Upper lobe of right lung (tissue), 1 donor: Measurements from ENCODE around the gene CIRBP. TPM values are rescaled to one million over a fixed set of nuclear protein-coding genes. Genes with fewer than 3 reads are reported as not detected.

ENCODE experiments used
- ATAC-seq: fragments of 200-7000 bp; cut with Tn5 transposase; one replicate; pipeline ENCODE4 v1.9.1; 2020; ENCODE audit warnings: mild to moderate bottlenecking, moderate library complexity
- DNase-seq: peaks from one replicate; pipeline ENCODE4 v3.0.0-alpha.2; 2020
- H3K27ac ChIP-seq: fragments of 200-600 bp; one replicate; pipeline ENCODE4 v1.8.0; 2022
- H3K27me3 ChIP-seq: fragments of 200-600 bp; one replicate; pipeline ENCODE4 v1.8.0; 2022; ENCODE audit warnings: mild to moderate bottlenecking
- H3K36me3 ChIP-seq: fragments of 200-600 bp; one replicate; pipeline ENCODE4 v1.8.0; 2022
- H3K4me1 ChIP-seq: fragments of 200-600 bp; one replicate; pipeline ENCODE4 v1.8.0; 2022
- H3K4me3 ChIP-seq: fragments of 200-600 bp; one replicate; pipeline ENCODE4 v1.8.0; 2022; ENCODE audit warnings: mild to moderate bottlenecking
- H3K9me3 ChIP-seq: fragments of 200-600 bp; one replicate; pipeline ENCODE4 v1.8.0; 2022
- CTCF ChIP-seq: fragments of 200-600 bp; IDR thresholded peaks from one replicate; pipeline ENCODE4 v1.8.0; 2022; ENCODE audit warnings: antibody characterized with exemption
- intact Hi-C: fragments of 100-400 bp; cut with DNase I; formaldehyde crosslinking; loops from one replicate; pipeline ENCODE4 v1.11.0; 2022
- total RNA-seq: library from RNA; stranded (reverse); fragmentation: NEBNext Ultra II Directional; extraction: Animal tissue kit (Norgen Biotek cat#: 25700); gene quantifications from one replicate; pipeline ENCODE4 v1.2.1, GENCODE V29; 2021
- donor health status: DM: no; HTN: yes; CAD: no; lungs with severe emphysema.

Gene CIRBP
- total RNA-seq, 1 donor from 2014 or later, result 322 TPM

DNA sequence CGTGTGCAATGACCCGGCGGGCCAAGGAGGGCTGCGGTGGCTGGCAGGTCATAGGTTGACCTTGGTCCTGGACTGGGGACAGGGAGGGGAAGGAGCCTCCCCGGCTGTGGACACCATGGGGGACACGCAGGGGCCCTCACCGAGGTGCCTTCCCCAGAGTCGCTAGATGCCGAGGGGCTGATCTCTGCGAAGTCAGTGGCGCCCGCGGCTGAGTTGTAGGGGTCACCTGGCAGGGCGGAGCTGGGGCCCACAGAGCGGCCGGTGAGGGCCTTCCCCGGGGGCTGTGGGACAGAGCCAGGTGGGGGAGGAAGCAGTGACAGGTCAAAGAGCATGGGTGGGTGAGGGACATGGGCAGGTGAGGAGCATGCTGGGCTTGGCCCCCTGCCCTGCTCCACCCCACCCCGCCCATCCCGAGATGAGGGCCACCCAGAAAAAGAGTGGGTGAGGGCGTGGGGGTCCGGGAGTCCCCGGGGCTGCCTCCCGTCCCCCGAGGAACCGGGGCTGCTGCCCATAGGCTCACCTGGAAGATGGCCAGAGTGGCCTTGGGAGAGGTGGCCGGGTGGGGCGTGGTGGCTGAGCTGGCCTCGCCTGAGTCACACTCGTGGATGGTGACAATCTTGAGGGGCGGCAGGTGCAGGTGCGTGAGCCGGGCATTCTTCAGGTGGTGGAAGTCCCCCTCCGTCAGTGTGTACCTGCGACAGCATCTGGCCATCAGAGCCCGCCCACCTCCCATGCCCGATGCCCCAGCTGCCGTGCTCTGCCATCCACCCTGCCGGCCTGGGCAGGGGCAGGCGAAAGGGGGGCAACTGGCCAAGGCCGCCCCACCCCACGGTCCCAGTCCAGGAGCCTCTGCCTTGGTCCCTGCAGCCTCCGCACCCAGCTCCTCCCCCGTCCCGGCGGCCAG, 34.8 kb upstream of the CIRBP start:
- Histone ChIP-seq H3K9me3 (no peaks in the 10 kb centered on the region), H3K27me3 (no peaks in the 10 kb centered on the region), H3K36me3 (no peaks in the 10 kb centered on the region), H3K4me3 (no peak overlapping the region), H3K4me1 (peaks cover 29% of the 10 kb centered on the region), H3K27ac (no peak overlapping the region)
- DNase-seq (no peak), ATAC-seq (no peak)
- intact Hi-C loops, result no loop called here
- TF ChIP-seq CTCF, result no peak

DNA sequence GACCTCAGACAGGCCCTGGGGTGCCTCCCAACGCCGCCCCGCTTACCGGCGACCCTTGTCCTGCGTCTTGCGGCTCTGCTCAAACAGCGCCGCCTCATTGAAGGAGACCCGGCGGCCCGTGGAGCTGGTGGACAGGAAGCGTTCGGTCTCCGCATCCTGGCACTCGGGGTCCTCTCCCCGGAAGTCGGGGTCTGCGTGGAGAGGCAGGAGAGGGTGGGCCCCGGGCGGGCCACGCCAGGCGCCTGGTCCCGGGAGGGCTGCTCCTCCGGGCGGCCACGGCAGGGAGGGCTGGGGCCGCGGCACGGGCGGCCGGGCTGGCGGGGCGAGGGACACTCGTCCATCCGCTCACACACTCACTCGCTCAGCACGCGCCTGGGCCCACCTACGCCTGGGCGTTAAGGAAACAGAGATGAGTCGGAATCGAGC, 34.2 kb upstream of the CIRBP start:
- no peak for TF ChIP-seq CTCF
- Histone ChIP-seq H3K36me3 (no peaks in the 10 kb centered on the region), H3K27me3 (no peaks in the 10 kb centered on the region), H3K4me1 (peaks cover 29% of the 10 kb centered on the region), H3K9me3 (no peaks in the 10 kb centered on the region), H3K4me3 (no peak overlapping the region), H3K27ac (no peak overlapping the region)
- DNase-seq, result no peak
- ATAC-seq, result no peak
- intact Hi-C loops, result no loop called here

DNA sequence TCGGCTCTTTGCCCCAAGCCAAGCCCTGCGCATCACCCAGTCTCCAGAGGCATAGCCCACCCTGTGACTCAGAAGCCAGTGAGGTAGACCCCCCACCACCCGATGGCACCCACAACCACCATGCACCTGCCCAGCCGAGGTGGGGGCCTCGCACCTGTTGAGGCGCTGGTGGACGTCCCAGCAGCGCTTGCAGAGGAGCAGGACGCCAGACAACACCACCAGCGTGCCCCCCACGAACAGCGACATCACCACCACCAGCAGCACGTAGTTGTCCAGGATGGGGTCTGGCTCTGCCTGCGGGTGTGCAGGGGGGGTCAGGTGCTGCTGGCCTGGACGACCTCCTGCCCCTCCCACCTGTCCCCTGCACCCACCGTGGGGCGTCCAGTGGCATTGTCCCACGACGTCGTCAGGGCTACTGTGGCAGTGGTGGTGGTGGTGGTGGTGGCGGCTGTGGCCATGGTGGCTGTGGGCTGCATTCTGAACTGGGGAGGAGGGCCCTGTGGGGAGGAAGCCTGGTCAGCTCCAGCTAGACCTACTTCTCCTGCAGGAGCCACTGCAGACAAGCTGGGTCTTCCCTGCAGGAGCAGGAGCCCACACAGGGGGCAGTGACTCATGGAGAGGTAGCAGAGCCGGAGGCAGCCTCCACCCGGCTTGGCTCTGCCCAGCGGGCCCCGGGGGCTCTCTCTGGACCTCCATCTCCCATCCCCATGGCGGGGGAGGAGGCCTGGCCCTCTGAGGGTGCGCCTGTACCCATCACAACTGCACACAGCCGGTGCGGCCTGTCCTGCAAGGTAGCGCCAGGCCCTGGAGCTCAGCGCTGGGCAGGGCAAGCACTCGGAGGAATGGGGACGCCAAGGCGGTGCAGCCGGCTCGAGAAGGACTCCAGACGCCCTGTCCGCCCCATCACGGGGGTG, 33.2 kb upstream of the CIRBP start:
- no peaks in the 10 kb centered on the region for H3K27me3 ChIP-seq
- H3K4me1 ChIP-seq, result peaks cover 34% of the 10 kb centered on the region
- no peak overlapping the region for H3K27ac ChIP-seq
- intact Hi-C loops, result no loop called here
- DNase-seq (no peak), ATAC-seq (no peak)
- H3K36me3 ChIP-seq, result no peaks in the 10 kb centered on the region
- no peak for TF ChIP-seq CTCF
- H3K9me3 ChIP-seq, result no peaks in the 10 kb centered on the region
- H3K4me3 ChIP-seq, result no peak overlapping the region

DNA sequence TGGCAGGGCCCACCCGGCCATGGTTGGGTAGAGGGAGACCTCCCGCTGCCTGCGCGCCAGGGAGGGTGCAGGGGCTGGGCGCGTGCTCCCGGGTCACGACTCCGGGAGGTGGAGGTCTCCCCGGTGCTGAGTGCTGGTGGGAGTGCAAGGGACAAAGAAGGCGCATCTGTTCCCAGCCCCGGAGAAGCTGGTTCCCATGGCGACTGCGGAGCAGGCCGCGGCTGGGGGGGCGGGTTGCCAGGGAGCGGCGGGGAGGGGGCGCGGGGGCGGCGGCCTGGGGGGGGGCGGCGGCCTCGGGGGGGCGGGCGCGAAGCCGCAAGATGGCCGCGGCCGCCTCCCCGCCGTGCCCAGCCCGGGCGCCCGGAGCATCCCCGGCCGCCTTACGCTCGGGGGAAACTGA, 32.6 kb upstream of the CIRBP start:
- no peak for TF ChIP-seq CTCF
- DNase-seq, result no peak
- Histone ChIP-seq H3K27ac (no peak overlapping the region), H3K9me3 (no peaks in the 10 kb centered on the region), H3K4me3 (no peak overlapping the region), H3K27me3 (no peaks in the 10 kb centered on the region), H3K36me3 (no peaks in the 10 kb centered on the region), H3K4me1 (peaks cover 39% of the 10 kb centered on the region)
- ATAC-seq, result no peak
- intact Hi-C loops, result no loop called here

GRCh38 chr19:1237027-1237659, 32.0 kb upstream of the CIRBP start:
- Histone ChIP-seq H3K27ac (no peak overlapping the region), H3K4me1 (peaks cover 37% of the 10 kb centered on the region), H3K4me3 (peak overlapping the region; percentile 49), H3K9me3 (no peaks in the 10 kb centered on the region), H3K27me3 (no peaks in the 10 kb centered on the region), H3K36me3 (no peaks in the 10 kb centered on the region)
- TF ChIP-seq CTCF, result no peak
- DNase-seq, result no peak
- ATAC-seq, result no peak
- intact Hi-C loops, result no loop called here
